ENCODE results near the gene XRCC5.
"Not testable (repeated sequence)": the region's sequence is repeated elsewhere in the genome, so short reads cannot be mapped to it uniquely, and the experiment has no call there.

GRCh38 chr2:216080048-216080447 lies 29.1 kb upstream of the XRCC5 start:
- TF ChIP-seq, protein P1, sequence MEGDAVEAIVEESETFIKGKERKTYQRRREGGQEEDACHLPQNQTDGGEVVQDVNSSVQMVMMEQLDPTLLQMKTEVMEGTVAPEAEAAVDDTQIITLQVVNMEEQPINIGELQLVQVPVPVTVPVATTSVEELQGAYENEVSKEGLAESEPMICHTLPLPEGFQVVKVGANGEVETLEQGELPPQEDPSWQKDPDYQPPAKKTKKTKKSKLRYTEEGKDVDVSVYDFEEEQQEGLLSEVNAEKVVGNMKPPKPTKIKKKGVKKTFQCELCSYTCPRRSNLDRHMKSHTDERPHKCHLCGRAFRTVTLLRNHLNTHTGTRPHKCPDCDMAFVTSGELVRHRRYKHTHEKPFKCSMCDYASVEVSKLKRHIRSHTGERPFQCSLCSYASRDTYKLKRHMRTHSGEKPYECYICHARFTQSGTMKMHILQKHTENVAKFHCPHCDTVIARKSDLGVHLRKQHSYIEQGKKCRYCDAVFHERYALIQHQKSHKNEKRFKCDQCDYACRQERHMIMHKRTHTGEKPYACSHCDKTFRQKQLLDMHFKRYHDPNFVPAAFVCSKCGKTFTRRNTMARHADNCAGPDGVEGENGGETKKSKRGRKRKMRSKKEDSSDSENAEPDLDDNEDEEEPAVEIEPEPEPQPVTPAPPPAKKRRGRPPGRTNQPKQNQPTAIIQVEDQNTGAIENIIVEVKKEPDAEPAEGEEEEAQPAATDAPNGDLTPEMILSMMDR (IDR thresholded peaks at IDR 0.05), result not testable (repeated sequence)
- TF ChIP-seq POLR2A (IDR thresholded peaks at IDR 0.05), result not testable (repeated sequence)
